Upper lobe of left lung (tissue), 6 donors: ENCODE measurements around the gene LATS2. TPM values are rescaled to one million over a fixed set of nuclear protein-coding genes. Genes with fewer than 3 reads are reported as not detected.
A peak's percentile ranks its signal among the peaks of the same experiment; 100 is the strongest.

Experiments
- ATAC-seq, 2 donors: fragments of 200-7000 bp; cut with Tn5 transposase; one replicate each; pipeline ENCODE4 v1.9.1; 2022; ENCODE audit warnings: mild to moderate bottlenecking in 2 of 2, moderate library complexity in 2 of 2; ENCODE audit not compliant: low FRiP score in 2 of 2
- DNase-seq, 2 donors: peaks; one replicate each; pipeline ENCODE4 v3.0.0-alpha.2; 2019 to 2020
- H3K27ac ChIP-seq, 4 donors: fragments of 200-600 bp; sonication (generic); one replicate each; pipeline ENCODE4 v1.5.1; 2016 to 2019
- H3K27me3 ChIP-seq, 4 donors: fragments of 200-600 bp; sonication (generic); one replicate each; pipeline ENCODE4 v1.5.1; 2017 to 2019
- H3K36me3 ChIP-seq, 4 donors: fragments of 200-600 bp; sonication (generic); one replicate each; pipeline ENCODE4 v1.5.1; 2016 to 2019
- H3K4me1 ChIP-seq, 4 donors: fragments of 200-600 bp; sonication (generic); one replicate each; pipeline ENCODE4 v1.5.1; 2018 to 2019
- H3K4me3 ChIP-seq, 4 donors: fragments of 200-600 bp; sonication (generic); one replicate each; pipeline ENCODE4 v1.5.1; 2017 to 2019; ENCODE audit warnings: mild to moderate bottlenecking in 2 of 4, moderate library complexity in 1 of 4
- H3K9me3 ChIP-seq, 4 donors: fragments of 200-600 bp; sonication (generic); one replicate each; pipeline ENCODE4 v1.5.1; 2018 to 2019
- EP300 ChIP-seq, 4 donors: sonication (generic); formaldehyde crosslinking; IDR thresholded peaks; one replicate each; pipeline ENCODE4 v1.5.1; 2017; ENCODE audit warnings: antibody characterized with exemption in 4 of 4, control low read depth in 2 of 4
- POLR2A ChIP-seq, 4 donors: fragments of 450-650 bp; IDR thresholded peaks; one replicate each; pipeline ENCODE4 v1.5.1; 2016 to 2017; ENCODE audit warnings: antibody characterized with exemption in 4 of 4, mild to moderate bottlenecking in 2 of 4
- POLR2AphosphoS5 ChIP-seq, 2 donors: sonication (generic); formaldehyde crosslinking; IDR thresholded peaks; one replicate each; pipeline ENCODE4 v1.5.1; 2017; ENCODE audit warnings: antibody characterized with exemption in 2 of 2
- WGBS, 2 donors: methylation state at CpG; one replicate each; pipeline ENCODE4 v1.1.5; 2017 to 2018; 5-methylcytosine and 5-hydroxymethylcytosine counted together
- total RNA-seq, 6 donors: library from RNA; depleted of rRNA in 4 of 6; stranded (reverse); fragments of >200 nt in 4 of 6; gene quantifications; one replicate each; pipeline versions ENCODE4 v1.1.0 to v1.2.1, GENCODE V29; 2016 to 2021
- TF ChIP-seq, protein P1 (sequence below), 6 experiments: fragments of 450-650 bp in 4 of 6; fragments of 200-600 bp in 2 of 6; sonication (generic) in 2 of 6; IDR thresholded peaks; one replicate each; pipeline ENCODE4 v1.5.1; 2016 to 2019; ENCODE audit warnings: antibody characterized with exemption in 6 of 6
- donor health status: DM: no; HTN: no; CAD: no; lungs with moderate emphysema.
- donor health status: DM: no; HTN: yes; CAD: no; lungs with severe emphysema.

Gene LATS2
- total RNA-seq, 6 donors from 2014 or later = 26.2 to 44.4 (median 39.5) TPM

DNA sequence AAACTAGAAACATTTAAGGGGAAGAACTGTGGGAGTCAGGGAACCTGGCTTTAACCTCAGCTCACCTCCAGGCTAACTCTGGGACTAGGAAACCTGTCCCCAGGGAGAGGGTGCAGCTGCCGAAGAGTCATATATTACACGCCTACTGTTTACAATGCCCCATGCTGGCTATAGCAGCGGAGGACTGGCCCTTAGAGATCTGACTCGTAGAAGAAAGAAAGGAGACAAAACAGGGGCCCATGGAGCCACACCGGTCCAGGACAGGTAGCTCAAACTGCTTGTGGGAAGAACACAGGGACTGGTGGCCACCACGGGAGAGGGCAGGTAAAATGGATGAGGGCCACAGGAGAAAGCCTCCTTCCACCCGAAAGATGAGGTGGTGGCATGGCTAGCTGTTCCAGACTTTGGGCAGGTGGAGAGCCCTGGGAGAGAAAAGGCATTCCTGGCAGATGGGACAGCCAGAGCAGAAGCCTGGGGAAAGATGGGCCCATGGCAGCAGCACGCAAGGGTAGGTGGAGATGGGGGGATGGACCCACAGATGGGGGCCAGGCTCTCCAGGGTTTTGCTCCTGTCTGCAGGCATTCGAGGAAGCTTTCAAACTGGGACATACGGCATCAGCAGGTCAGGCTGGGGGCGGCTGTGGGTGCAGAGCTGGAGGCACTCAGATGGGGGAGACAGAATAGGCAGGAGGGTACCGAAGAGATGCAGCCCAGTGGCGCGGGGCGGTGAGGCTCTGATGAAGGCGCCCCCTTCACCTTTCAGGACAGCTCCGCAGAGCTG lies 69.5 kb downstream of the LATS2 start:
- DNase-seq = peak in 1 of 2 donors; percentile 52
- H3K9me3 ChIP-seq = no peaks in the 10 kb centered on the region
- no peak overlapping the region for H3K4me3 ChIP-seq
- ATAC-seq = no peak
- TF ChIP-seq, protein P1, sequence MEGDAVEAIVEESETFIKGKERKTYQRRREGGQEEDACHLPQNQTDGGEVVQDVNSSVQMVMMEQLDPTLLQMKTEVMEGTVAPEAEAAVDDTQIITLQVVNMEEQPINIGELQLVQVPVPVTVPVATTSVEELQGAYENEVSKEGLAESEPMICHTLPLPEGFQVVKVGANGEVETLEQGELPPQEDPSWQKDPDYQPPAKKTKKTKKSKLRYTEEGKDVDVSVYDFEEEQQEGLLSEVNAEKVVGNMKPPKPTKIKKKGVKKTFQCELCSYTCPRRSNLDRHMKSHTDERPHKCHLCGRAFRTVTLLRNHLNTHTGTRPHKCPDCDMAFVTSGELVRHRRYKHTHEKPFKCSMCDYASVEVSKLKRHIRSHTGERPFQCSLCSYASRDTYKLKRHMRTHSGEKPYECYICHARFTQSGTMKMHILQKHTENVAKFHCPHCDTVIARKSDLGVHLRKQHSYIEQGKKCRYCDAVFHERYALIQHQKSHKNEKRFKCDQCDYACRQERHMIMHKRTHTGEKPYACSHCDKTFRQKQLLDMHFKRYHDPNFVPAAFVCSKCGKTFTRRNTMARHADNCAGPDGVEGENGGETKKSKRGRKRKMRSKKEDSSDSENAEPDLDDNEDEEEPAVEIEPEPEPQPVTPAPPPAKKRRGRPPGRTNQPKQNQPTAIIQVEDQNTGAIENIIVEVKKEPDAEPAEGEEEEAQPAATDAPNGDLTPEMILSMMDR (IDR thresholded peaks at IDR 0.05) = no peak
- TF ChIP-seq POLR2AphosphoS5 (IDR thresholded peaks at IDR 0.05) (no peak), POLR2A (IDR thresholded peaks at IDR 0.05) (no peak), EP300 (IDR thresholded peaks at IDR 0.05) (no peak)
- H3K4me1 ChIP-seq = no peaks in the 10 kb centered on the region
- peaks cover 10 to 56% (median 37%) of the 10 kb centered on the region in 4 donors for H3K36me3 ChIP-seq
- no peak overlapping the region for H3K27ac ChIP-seq
- WGBS, 2 donors = 88 to 96% methylated on average over 17 of the region's 17 CpGs
- H3K27me3 ChIP-seq = no peaks in the 10 kb centered on the region

DNA sequence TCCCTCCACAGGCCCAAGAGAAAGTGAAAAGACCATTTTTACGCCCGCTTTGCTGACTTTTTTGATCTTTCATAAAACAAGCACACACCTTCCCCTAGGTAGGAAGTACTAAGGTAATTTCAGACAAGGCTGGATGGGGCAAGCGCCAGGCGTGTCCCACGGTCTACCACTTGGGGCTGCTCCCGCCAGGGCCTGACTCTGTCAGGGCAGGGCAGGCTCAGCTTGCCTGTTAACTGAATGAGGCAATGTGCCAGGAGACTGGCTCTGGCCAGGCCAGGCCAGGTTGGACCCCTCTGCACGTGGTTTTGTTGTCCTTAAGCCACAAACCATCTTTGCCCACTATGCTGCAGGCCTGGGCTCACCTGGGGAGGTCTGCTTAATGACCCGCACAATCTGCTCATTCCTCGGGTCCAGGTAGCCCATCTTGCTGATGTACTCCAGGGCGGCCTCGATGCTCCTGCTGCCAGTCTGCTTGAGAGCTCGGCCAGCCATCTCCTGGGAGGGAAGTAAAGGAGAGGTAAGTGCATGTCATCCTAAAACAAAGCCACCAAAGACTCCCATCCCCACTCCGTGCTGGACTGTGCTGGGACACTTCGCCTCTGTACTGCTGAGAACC lies 70.4 kb downstream of the LATS2 start:
- H3K36me3 ChIP-seq = peaks cover 10 to 64% (median 39%) of the 10 kb centered on the region in 4 donors
- no peak overlapping the region for H3K4me3 ChIP-seq
- H3K27ac ChIP-seq = no peak overlapping the region
- WGBS, 2 donors = 89 to 96% methylated on average over 11 to 14 of the region's 14 CpGs
- ATAC-seq (no peak), DNase-seq (peak in 1 of 2 donors; percentile 49)
- H3K27me3 ChIP-seq = no peaks in the 10 kb centered on the region
- H3K9me3 ChIP-seq = no peaks in the 10 kb centered on the region
- no peak for TF ChIP-seq POLR2AphosphoS5 (IDR thresholded peaks at IDR 0.05)
- TF ChIP-seq, protein P1 (IDR thresholded peaks at IDR 0.05) = no peak
- no peak for TF ChIP-seq EP300 (IDR thresholded peaks at IDR 0.05)
- no peak for TF ChIP-seq POLR2A (IDR thresholded peaks at IDR 0.05)
- H3K4me1 ChIP-seq = no peaks in the 10 kb centered on the region

DNA sequence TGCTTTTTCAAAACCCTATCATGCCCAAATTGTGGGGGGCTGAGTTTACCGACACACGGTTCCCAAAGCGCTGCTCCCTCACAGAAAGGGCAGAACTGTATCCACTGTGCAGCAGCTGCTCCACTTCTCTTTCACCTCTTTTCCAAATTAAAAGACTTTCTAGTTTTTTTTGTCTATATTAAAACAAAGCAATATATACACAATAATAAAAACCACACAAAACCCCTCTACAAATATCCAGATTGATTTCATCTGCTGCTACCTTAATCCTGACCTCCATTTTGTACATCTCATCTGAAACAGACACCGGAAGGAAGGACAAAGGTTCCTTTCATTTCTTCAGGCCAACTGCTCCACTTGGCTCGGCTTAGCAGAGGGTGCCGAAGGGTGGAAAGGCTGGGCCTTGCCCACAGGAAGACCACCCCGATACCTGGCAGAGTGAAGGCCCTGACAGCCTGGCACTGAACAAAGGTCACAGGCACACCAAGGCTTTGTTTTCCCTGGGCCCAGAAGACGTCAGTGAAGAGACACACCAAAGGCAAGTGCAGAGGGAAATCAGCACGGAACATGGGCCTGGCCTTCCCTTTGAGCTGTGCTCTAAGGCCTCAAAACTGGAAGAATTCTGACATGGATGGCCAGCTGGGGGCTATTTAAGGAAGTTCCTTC lies 71.6 kb downstream of the LATS2 start:
- DNase-seq (no peak), ATAC-seq (no peak)
- WGBS, 2 donors = 67 to 82% methylated on average over 9 of the region's 9 CpGs

DNA sequence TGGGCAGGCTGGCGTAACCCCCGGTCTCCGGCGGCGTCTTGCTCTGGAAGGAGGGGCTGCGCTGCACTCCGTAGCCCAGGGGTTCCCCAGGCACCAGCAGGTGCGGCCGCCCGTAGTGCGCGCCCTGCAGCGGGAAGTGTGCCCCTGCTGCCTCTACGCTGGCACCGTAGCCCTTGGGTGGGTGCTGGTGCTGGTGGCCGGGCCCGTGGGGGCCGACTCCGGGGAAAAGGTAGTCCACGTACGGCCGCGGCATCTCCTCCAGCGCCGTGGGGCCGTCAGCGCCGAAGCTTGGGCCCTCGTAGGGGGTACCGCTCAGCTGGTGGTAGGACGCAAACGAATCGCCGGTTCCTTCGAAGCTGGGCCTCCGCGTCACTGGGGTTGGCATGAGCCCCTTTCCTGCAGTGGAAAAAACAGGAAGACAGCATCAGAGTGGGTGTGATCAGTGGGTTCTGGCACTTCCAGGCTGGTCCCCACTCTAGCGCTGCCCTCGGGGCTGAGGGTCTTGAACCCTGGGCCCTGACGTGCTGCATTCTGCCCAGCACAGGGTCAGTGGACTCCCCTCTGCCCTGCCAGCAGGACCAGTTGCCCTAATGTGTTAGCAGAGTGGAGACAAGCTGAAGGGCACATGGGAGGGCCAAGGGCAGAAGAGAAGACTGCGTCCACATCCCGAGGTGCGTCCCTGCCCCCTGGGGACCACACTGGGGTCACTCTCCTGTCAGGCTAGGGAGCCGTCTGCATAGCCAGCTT lies 72.3 kb downstream of the LATS2 start:
- no peaks in the 10 kb centered on the region for H3K27me3 ChIP-seq
- ATAC-seq (no peak), DNase-seq (peak in 1 of 2 donors; percentile 80)
- peak overlapping the region in 1 of 4 donors; percentile 42 for H3K27ac ChIP-seq
- peaks cover 10 to 73% (median 44%) of the 10 kb centered on the region in 4 donors for H3K36me3 ChIP-seq
- no peak overlapping the region for H3K4me3 ChIP-seq
- TF ChIP-seq POLR2A (IDR thresholded peaks at IDR 0.05) (no peak), POLR2AphosphoS5 (IDR thresholded peaks at IDR 0.05) (no peak), EP300 (IDR thresholded peaks at IDR 0.05) (no peak)
- TF ChIP-seq, protein P1 (IDR thresholded peaks at IDR 0.05) = no peak
- WGBS, 2 donors = 91 to 92% methylated on average over 25 to 39 of the region's 44 CpGs
- no peaks in the 10 kb centered on the region for H3K4me1 ChIP-seq
- no peaks in the 10 kb centered on the region for H3K9me3 ChIP-seq

More for the DNA sequence above, 71.6 kb downstream of the LATS2 start:
- Histone ChIP-seq H3K4me1 (no peaks in the 10 kb centered on the region), H3K27ac (peak overlapping the region in 1 of 4 donors; percentile 42), H3K4me3 (no peak overlapping the region), H3K9me3 (no peaks in the 10 kb centered on the region), H3K36me3 (peaks cover 10 to 75% (median 43%) of the 10 kb centered on the region in 4 donors), H3K27me3 (no peaks in the 10 kb centered on the region)
- TF ChIP-seq, protein P1 (IDR thresholded peaks at IDR 0.05) = no peak
- TF ChIP-seq POLR2AphosphoS5 (IDR thresholded peaks at IDR 0.05) = no peak
- no peak for TF ChIP-seq EP300 (IDR thresholded peaks at IDR 0.05)
- no peak for TF ChIP-seq POLR2A (IDR thresholded peaks at IDR 0.05)
